OCI-LY1 (cell line): ENCODE data around the gene NOP53.

Source experiments
- EZH2 ChIP-seq: fragments of 200-600 bp; sonication (generic), shearing (Covaris generic); IDR thresholded peaks from 2 replicates; pipeline ENCODE4 v1.8.0; 2017; ENCODE audit warnings: borderline replicate concordance, mixed run types, mild to moderate bottlenecking, antibody characterized with exemption, low read length, moderate library complexity, mixed read lengths
- TF ChIP-seq, protein P1 (sequence below): fragments of 200-600 bp; sonication (generic), shearing (Covaris generic); IDR thresholded peaks from 2 replicates; pipeline ENCODE4 v1.5.1; 2017; ENCODE audit warnings: mild to moderate bottlenecking, antibody characterized with exemption, low read length, moderate library complexity, mixed read lengths

- TF ChIP-seq, protein P1, sequence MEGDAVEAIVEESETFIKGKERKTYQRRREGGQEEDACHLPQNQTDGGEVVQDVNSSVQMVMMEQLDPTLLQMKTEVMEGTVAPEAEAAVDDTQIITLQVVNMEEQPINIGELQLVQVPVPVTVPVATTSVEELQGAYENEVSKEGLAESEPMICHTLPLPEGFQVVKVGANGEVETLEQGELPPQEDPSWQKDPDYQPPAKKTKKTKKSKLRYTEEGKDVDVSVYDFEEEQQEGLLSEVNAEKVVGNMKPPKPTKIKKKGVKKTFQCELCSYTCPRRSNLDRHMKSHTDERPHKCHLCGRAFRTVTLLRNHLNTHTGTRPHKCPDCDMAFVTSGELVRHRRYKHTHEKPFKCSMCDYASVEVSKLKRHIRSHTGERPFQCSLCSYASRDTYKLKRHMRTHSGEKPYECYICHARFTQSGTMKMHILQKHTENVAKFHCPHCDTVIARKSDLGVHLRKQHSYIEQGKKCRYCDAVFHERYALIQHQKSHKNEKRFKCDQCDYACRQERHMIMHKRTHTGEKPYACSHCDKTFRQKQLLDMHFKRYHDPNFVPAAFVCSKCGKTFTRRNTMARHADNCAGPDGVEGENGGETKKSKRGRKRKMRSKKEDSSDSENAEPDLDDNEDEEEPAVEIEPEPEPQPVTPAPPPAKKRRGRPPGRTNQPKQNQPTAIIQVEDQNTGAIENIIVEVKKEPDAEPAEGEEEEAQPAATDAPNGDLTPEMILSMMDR: no peak
- no peak for TF ChIP-seq EZH2
Observed at GRCh38 chr19:47757617-47758442, 12.5 kb downstream of the NOP53 start.
